NOMO-1 (cell line): ENCODE data around the gene RAB40C.

Experiments used
- DNase-seq, 2 experiments: peaks; one replicate each; lab custom pipeline; 2025; ENCODE audit not compliant: unreplicated experiment in 2 of 2; lab: John Stamatoyannopoulos, UW

Gene RAB40C

GRCh38 chr16:644556-644955 lies 54.7 kb downstream of the RAB40C start:
- DNase-seq = no peak

- no peak for DNase-seq
These were observed 56.2 kb downstream of the RAB40C start for GRCh38 chr16:645852-646678.

GRCh38 chr16:646679-647172 lies 56.9 kb downstream of the RAB40C start:
- DNase-seq = no peak

GRCh38 chr16:647173-647902 lies 57.5 kb downstream of the RAB40C start:
- DNase-seq = no peak

GRCh38 chr16:648071-648780 lies 58.4 kb downstream of the RAB40C start:
- peak; percentile 44 to 46 for DNase-seq

- peak; percentile 90 to 91 for DNase-seq
These were observed 59.1 kb downstream of the RAB40C start, which contains the start of gene WDR90 for GRCh38 chr16:648781-649589. Gene WDR90 (plus strand): TSS chr16:649365. CDS start chr16:649417, 52 bp downstream.

- no peak for DNase-seq
These were observed 59.8 kb downstream of the RAB40C start for GRCh38 chr16:649631-650030.

- DNase-seq = no peak
These were observed 62.0 kb downstream of the RAB40C start for GRCh38 chr16:651844-652243.

GRCh38 chr16:652454-653305 lies 62.8 kb downstream of the RAB40C start:
- no peak for DNase-seq

- DNase-seq = no peak
These were observed 64.2 kb downstream of the RAB40C start for GRCh38 chr16:654034-654433.

GRCh38 chr16:657487-657886 lies 67.6 kb downstream of the RAB40C start:
- DNase-seq = no peak

- no peak for DNase-seq
These were observed 69.1 kb downstream of the RAB40C start for GRCh38 chr16:658679-659571.

GRCh38 chr16:659618-660017 lies 69.8 kb downstream of the RAB40C start:
- DNase-seq = no peak

- no peak for DNase-seq
These were observed 70.2 kb downstream of the RAB40C start for GRCh38 chr16:660132-660458.

GRCh38 chr16:660459-661183 lies 70.8 kb downstream of the RAB40C start:
- DNase-seq = peak; percentile 79 to 86

GRCh38 chr16:661184-661821 lies 71.4 kb downstream of the RAB40C start:
- no peak for DNase-seq

GRCh38 chr16:662095-662494 lies 72.2 kb downstream of the RAB40C start:
- no peak for DNase-seq
